Glutamatergic neuron (in vitro differentiated cells): Measurements from ENCODE around the gene POLE4. TPM values are rescaled to one million over a fixed set of nuclear protein-coding genes. Genes with fewer than 3 reads are reported as not detected.

Experiments
- DNase-seq: peaks from one replicate; pipeline ENCODE4 v3.0.0; 2022
- H3K27ac Mint-ChIP-seq: one replicate; pipeline ENCODE4 v1.8.0; 2020; ENCODE audit warnings: mild to moderate bottlenecking, mixed read lengths, inconsistent platforms; ENCODE audit not compliant: unreplicated experiment
- H3K27me3 Mint-ChIP-seq: one replicate; pipeline ENCODE4 v1.8.0; 2020; ENCODE audit warnings: mild to moderate bottlenecking, moderate library complexity, mixed read lengths, inconsistent platforms; ENCODE audit not compliant: unreplicated experiment
- H3K36me3 Mint-ChIP-seq: one replicate; pipeline ENCODE4 v1.8.0; 2020; ENCODE audit warnings: mild to moderate bottlenecking, mixed read lengths, inconsistent platforms; ENCODE audit not compliant: unreplicated experiment
- H3K4me1 Mint-ChIP-seq: one replicate; pipeline ENCODE4 v1.8.0; 2020; ENCODE audit warnings: mild to moderate bottlenecking, low read depth, mixed read lengths, inconsistent platforms; ENCODE audit not compliant: unreplicated experiment
- H3K4me3 Mint-ChIP-seq: one replicate; pipeline ENCODE4 v1.8.0; 2020; ENCODE audit warnings: mild to moderate bottlenecking, mixed read lengths, inconsistent platforms; ENCODE audit not compliant: unreplicated experiment
- H3K9me3 Mint-ChIP-seq: one replicate; pipeline ENCODE4 v1.8.0; 2020; ENCODE audit warnings: mild to moderate bottlenecking, moderate library complexity, mixed read lengths, inconsistent platforms; ENCODE audit not compliant: unreplicated experiment
- CTCF ChIP-seq: fragments of 200-600 bp; sonication (generic); IDR thresholded peaks from one replicate; pipeline ENCODE4 v1.5.0; 2021; ENCODE audit not compliant: partially characterized antibody, unreplicated experiment
- total RNA-seq: library from RNA; stranded (reverse); fragmentation: NEBNext Ultra II Directional; extraction: Animal tissue kit (Norgen Biotek cat#: 25700); gene quantifications from one replicate; pipeline ENCODE4 v1.2.1, GENCODE V29; 2021; ENCODE audit not compliant: unreplicated experiment

Gene POLE4
- total RNA-seq, 1 donor from 2014 or later, result 22.1 TPM

DNA sequence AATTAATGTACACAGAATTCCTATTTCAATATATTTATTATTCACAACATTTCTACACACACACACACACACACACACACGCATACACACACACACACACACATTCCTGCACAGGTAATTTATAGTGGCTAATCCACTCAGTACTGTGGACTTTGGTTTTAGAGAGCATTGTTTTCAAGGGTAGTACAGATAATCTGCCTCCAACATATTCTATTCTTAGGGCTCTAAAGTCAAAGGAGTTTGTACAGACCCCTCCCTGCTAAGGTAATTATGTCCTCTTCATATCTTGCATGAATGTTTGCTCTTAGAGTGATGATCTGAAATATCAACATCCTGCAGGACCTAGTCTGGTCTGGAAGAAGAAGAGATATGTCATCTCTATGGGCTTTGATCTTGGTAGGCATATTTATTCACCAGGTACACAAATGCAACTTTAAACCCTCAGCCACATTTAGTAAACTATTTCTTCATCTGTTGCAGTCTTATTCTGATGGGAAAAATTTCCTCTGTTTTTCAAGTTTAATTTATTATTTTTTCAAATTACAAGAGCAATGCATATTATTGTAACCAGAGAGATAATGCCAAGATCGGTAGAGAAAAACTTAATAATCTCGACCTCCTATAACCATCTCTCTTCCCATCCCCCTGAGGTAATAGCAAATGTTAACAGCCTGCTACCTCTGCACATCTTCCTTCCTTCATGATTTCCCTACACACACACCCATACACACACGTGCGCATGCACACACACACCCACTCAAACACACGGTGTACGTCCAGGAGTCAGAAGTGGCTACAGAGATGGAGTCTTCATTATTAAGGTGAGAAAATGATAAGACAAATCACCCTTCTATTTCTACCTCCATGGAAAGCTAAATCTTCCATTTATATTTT is 18.3 kb upstream of the POLE4 start:
- Mint-ChIP-seq H3K27me3 (peaks cover 1% of the 10 kb centered on the region), H3K9me3 (no peaks in the 10 kb centered on the region), H3K4me1 (no peaks in the 10 kb centered on the region), H3K36me3 (peaks cover 5% of the 10 kb centered on the region), H3K27ac (no peak overlapping the region), H3K4me3 (no peak overlapping the region)
- DNase-seq, result no peak
- no peak for TF ChIP-seq CTCF

- peaks cover 1% of the 10 kb centered on the region for H3K27me3 Mint-ChIP-seq
- no peaks in the 10 kb centered on the region for H3K9me3 Mint-ChIP-seq
- no peak overlapping the region for H3K27ac Mint-ChIP-seq
- DNase-seq, result no peak
- H3K36me3 Mint-ChIP-seq, result peaks cover 5% of the 10 kb centered on the region
- no peak for TF ChIP-seq CTCF
- no peak overlapping the region for H3K4me3 Mint-ChIP-seq
- H3K4me1 Mint-ChIP-seq, result no peaks in the 10 kb centered on the region
Measured at GRCh38 chr2:74941284-74941683, 17.2 kb upstream of the POLE4 start.

DNA sequence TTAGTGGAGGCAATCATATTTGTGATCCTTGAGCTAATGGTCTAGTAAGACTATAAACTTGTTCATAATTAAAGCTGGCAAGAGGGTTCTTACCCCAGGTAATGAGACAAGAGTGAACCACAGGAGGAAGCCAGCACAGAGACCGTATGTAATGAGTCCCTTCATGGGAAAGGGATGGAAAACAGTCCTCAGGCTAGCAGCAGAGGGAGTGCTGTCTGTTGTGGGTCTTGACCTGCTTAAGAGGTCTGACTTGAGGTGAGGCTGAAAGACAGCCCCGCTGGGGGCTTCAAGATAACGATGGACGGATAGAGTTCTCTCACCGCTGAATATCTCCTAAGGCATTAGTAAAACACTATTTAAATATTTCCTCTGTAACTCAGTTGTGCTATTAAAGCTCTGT is 16.2 kb upstream of the POLE4 start:
- no peak for DNase-seq
- Mint-ChIP-seq H3K27ac (no peak overlapping the region), H3K4me1 (no peaks in the 10 kb centered on the region), H3K36me3 (peaks cover 5% of the 10 kb centered on the region), H3K4me3 (no peak overlapping the region), H3K27me3 (peaks cover 1% of the 10 kb centered on the region), H3K9me3 (peaks cover under 1% of the 10 kb centered on the region)
- no peak for TF ChIP-seq CTCF

DNA sequence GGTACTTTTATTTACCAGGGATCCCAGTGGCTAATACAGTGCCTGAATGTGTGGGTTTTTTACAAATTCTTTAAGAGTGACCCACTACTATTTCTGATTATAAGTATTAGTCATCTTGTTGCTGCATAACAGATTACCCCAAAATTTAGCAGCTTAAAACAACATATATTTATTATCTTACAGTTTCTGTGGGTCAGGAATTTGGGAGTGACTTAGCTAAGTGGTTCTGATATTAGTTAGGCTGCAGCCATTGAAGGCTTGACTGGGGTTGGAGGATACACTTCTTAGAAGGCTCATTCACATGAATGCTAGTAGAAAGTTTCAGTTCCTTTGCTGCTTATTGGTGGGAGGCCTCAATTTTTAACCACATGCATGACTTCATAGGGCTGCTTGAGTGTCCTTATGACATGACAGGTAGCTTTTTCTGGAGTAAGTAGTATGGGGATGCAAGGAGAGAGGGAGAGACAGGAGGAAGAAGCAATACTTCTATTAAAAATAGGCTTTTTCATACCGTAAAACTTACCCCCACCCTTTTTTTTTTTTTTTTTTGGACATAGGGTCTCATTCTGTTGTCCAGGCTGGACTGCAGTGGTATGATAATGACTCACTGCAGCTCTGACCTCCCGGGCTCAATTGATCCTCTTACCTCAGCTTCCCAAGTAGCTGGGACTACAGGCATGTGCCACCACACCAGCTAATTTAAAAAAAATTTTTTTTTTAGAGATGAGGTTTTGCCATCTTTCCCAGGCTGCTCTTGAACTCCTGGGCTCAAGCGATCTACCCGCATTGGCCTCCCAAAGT is 13.3 kb upstream of the POLE4 start:
- peaks cover 4% of the 10 kb centered on the region for H3K9me3 Mint-ChIP-seq
- no peak for TF ChIP-seq CTCF
- H3K27ac Mint-ChIP-seq, result no peak overlapping the region
- H3K27me3 Mint-ChIP-seq, result peaks cover 1% of the 10 kb centered on the region
- H3K36me3 Mint-ChIP-seq, result peaks cover 10% of the 10 kb centered on the region
- H3K4me3 Mint-ChIP-seq, result no peak overlapping the region
- H3K4me1 Mint-ChIP-seq, result no peaks in the 10 kb centered on the region
- DNase-seq, result no peak
